Skeletal muscle satellite cell (primary cell): Measurements from ENCODE around the gene SYNPO2.

Source experiments
- H3K27me3 ChIP-seq: 2 replicates; pipeline ENCODE4 v1.7.0; 2013; ENCODE audit warnings: low read length; ENCODE audit not compliant: control insufficient read depth, insufficient read depth
- H3K36me3 ChIP-seq: 2 replicates; pipeline ENCODE4 v1.7.0; 2013; ENCODE audit warnings: mild to moderate bottlenecking, control low read depth, low read length; ENCODE audit not compliant: insufficient read depth
- H3K4me1 ChIP-seq: 2 replicates; pipeline ENCODE4 v1.7.0; 2013; ENCODE audit warnings: low read length; ENCODE audit not compliant: control insufficient read depth, insufficient read depth
- H3K4me2 ChIP-seq: 2 replicates; pipeline ENCODE4 v1.7.0; 2013; ENCODE audit warnings: mild to moderate bottlenecking, low read length
- H3K4me3 ChIP-seq: 2 replicates; pipeline ENCODE4 v1.7.0; 2013; ENCODE audit warnings: low read length
- H3K9ac ChIP-seq: 2 replicates; pipeline ENCODE4 v1.7.0; 2013; ENCODE audit warnings: mild to moderate bottlenecking, low read depth, low read length, moderate library complexity
- H3K9me3 ChIP-seq: replicated peaks from 2 replicates; pipeline ENCODE4 v1.7.0; 2013; ENCODE audit warnings: mild to moderate bottlenecking, control low read depth, low read length

SYNPO2 gene

DNA sequence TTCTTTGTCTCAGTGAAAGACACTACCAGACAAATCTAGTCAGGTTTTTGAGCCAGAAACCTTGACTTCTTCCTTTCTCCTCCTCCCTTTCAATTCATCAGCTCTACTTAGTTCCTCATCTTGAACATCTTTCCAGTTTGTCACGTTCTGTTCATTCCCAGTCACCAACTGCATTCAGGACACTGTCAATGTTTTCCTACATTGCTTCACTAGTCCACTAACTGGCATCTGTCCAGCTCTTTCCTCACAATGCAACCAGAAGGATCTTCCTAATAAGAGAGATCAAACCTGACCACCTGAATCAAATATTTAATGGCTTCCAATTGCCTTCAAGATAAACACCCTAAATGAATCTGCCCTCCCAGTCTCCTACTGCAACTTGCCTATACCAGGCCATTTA, 52.5 kb downstream of the SYNPO2 start:
- no peaks in the 10 kb centered on the region for H3K27me3 ChIP-seq
- no peak overlapping the region for H3K4me2 ChIP-seq
- H3K4me1 ChIP-seq, result peaks cover 16% of the 10 kb centered on the region
- no peaks in the 10 kb centered on the region for H3K36me3 ChIP-seq
- no peaks in the 10 kb centered on the region for H3K9me3 ChIP-seq
- no peak overlapping the region for H3K4me3 ChIP-seq
- H3K9ac ChIP-seq, result no peak overlapping the region

- no peaks in the 10 kb centered on the region for H3K27me3 ChIP-seq
- peaks cover 16% of the 10 kb centered on the region for H3K4me1 ChIP-seq
Observed at GRCh38 chr4:118941799-118942198, 53.1 kb downstream of the SYNPO2 start.

GRCh38 chr4:118942465-118942864, 53.8 kb downstream of the SYNPO2 start:
- Histone ChIP-seq H3K9ac (no peak overlapping the region), H3K9me3 (no peaks in the 10 kb centered on the region), H3K4me3 (no peak overlapping the region), H3K4me1 (peaks cover 16% of the 10 kb centered on the region), H3K27me3 (no peaks in the 10 kb centered on the region), H3K36me3 (no peaks in the 10 kb centered on the region), H3K4me2 (no peak overlapping the region)

More at GRCh38 chr4:118941799-118942198, 53.1 kb downstream of the SYNPO2 start:
- H3K4me2 ChIP-seq, result no peak overlapping the region
- no peak overlapping the region for H3K4me3 ChIP-seq
- no peak overlapping the region for H3K9ac ChIP-seq
- no peaks in the 10 kb centered on the region for H3K36me3 ChIP-seq
- H3K9me3 ChIP-seq, result no peaks in the 10 kb centered on the region

- H3K27me3 ChIP-seq, result no peaks in the 10 kb centered on the region
- H3K36me3 ChIP-seq, result no peaks in the 10 kb centered on the region
- no peaks in the 10 kb centered on the region for H3K9me3 ChIP-seq
- no peak overlapping the region for H3K4me2 ChIP-seq
- H3K4me3 ChIP-seq, result no peak overlapping the region
- peaks cover 3% of the 10 kb centered on the region for H3K4me1 ChIP-seq
- H3K9ac ChIP-seq, result no peak overlapping the region
Observed at GRCh38 chr4:118947095-118947494, 58.4 kb downstream of the SYNPO2 start.

- H3K4me1 ChIP-seq, result no peaks in the 10 kb centered on the region
- no peaks in the 10 kb centered on the region for H3K27me3 ChIP-seq
- H3K36me3 ChIP-seq, result no peaks in the 10 kb centered on the region
- H3K4me2 ChIP-seq, result no peak overlapping the region
- H3K4me3 ChIP-seq, result no peak overlapping the region
- no peak overlapping the region for H3K9ac ChIP-seq
- H3K9me3 ChIP-seq, result no peaks in the 10 kb centered on the region
Observed at GRCh38 chr4:118948545-118949144, 60.0 kb downstream of the SYNPO2 start.

DNA sequence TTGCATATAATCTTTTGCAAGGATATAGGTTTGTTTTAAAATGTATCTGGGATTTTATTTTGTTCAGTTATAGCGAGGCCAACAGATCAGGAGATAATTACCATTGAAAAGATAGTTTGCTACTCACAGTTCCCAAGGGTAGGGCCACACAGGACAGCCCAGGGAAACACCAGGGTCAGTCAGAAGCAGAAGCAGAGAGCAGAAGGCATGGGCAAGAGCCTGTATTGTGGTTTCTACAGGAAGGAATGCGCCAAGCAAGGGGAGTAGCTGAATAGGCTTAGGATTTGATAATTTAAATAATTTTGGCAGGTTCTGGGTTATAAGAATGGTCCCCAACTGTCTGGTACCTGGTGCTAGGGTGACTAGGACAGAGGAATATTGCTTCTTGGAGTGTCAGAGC, 61.6 kb downstream of the SYNPO2 start:
- Histone ChIP-seq H3K4me3 (no peak overlapping the region), H3K9me3 (no peaks in the 10 kb centered on the region), H3K4me1 (no peaks in the 10 kb centered on the region), H3K27me3 (no peaks in the 10 kb centered on the region), H3K9ac (no peak overlapping the region), H3K36me3 (no peaks in the 10 kb centered on the region), H3K4me2 (no peak overlapping the region)

- Histone ChIP-seq H3K4me3 (no peak overlapping the region), H3K36me3 (no peaks in the 10 kb centered on the region), H3K4me2 (no peak overlapping the region), H3K4me1 (no peaks in the 10 kb centered on the region), H3K27me3 (no peaks in the 10 kb centered on the region), H3K9ac (no peak overlapping the region), H3K9me3 (no peaks in the 10 kb centered on the region)
Observed at GRCh38 chr4:118950929-118951570, 62.4 kb downstream of the SYNPO2 start.

GRCh38 chr4:118953276-118953675, 64.6 kb downstream of the SYNPO2 start:
- Histone ChIP-seq H3K9me3 (no peaks in the 10 kb centered on the region), H3K27me3 (no peaks in the 10 kb centered on the region), H3K36me3 (no peaks in the 10 kb centered on the region), H3K4me2 (no peak overlapping the region), H3K9ac (no peak overlapping the region), H3K4me1 (no peaks in the 10 kb centered on the region), H3K4me3 (no peak overlapping the region)

DNA sequence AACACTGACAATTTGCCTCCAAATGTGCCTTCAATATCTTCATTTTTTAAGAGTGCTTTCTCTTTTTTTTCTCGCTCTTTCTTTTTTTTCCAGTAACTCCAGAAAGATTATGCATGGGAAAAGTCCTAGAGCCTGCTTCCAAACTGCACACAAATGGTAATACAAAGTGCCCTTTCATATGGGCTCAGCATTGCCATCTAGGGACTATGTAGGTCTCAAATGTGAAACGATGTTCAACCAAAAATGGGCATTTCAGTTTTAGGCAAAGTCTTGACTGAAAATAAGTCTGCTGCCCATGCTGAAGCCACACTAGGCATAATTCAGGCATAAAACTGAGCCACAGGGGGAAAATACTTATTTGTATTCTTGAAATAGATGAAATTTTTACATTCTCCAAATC, 65.6 kb downstream of the SYNPO2 start:
- no peaks in the 10 kb centered on the region for H3K4me1 ChIP-seq
- H3K4me3 ChIP-seq, result no peak overlapping the region
- no peaks in the 10 kb centered on the region for H3K9me3 ChIP-seq
- no peaks in the 10 kb centered on the region for H3K36me3 ChIP-seq
- H3K4me2 ChIP-seq, result no peak overlapping the region
- no peaks in the 10 kb centered on the region for H3K27me3 ChIP-seq
- H3K9ac ChIP-seq, result no peak overlapping the region

DNA sequence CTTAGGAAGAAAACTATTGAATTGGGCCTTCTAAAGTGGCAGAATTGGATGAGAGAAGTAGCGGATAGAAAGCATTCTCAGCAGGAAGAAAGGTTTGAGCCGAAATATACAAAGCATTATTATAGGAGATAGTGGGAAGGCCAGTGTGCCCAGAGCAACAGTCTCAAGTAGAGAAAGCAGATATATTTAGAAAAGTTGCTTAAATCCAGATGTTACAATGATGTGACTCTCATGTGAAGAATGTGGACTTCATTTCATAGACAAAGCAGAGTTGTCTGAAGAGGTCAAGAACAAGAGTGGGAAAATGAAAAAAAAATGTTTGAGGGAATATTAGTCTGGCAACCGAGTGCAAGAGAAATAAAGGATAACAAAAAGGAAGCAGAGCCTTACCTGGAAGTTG, 66.9 kb downstream of the SYNPO2 start:
- no peaks in the 10 kb centered on the region for H3K4me1 ChIP-seq
- H3K36me3 ChIP-seq, result no peaks in the 10 kb centered on the region
- H3K9ac ChIP-seq, result no peak overlapping the region
- H3K4me2 ChIP-seq, result no peak overlapping the region
- H3K27me3 ChIP-seq, result no peaks in the 10 kb centered on the region
- H3K4me3 ChIP-seq, result no peak overlapping the region
- H3K9me3 ChIP-seq, result no peaks in the 10 kb centered on the region

GRCh38 chr4:118957722-118958445, 69.2 kb downstream of the SYNPO2 start:
- Histone ChIP-seq H3K27me3 (no peaks in the 10 kb centered on the region), H3K9me3 (no peaks in the 10 kb centered on the region), H3K4me3 (no peak overlapping the region), H3K4me1 (no peaks in the 10 kb centered on the region), H3K36me3 (no peaks in the 10 kb centered on the region), H3K9ac (no peak overlapping the region), H3K4me2 (no peak overlapping the region)

DNA sequence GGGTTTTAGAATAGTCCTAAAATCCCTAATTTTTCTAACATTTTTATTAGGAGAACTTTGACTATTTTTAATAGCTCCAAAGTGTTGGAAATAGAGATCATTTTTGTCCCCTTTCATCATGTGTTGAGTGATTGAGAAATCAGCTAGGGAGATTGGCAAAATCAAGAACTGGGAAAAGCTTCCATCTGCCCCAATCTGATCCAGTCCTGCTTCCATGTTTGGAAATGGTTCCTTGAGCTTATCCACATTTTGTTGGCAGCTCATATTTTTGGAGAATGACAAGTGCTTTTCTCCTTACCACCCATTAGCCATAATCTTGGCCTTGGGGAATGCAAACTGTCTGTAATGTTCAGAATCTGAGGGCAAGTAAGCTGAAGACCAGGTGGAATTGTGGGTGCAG, 73.9 kb downstream of the SYNPO2 start:
- Histone ChIP-seq H3K36me3 (no peaks in the 10 kb centered on the region), H3K4me3 (no peak overlapping the region), H3K27me3 (no peaks in the 10 kb centered on the region), H3K9me3 (no peaks in the 10 kb centered on the region), H3K9ac (no peak overlapping the region), H3K4me2 (no peak overlapping the region), H3K4me1 (peaks cover 7% of the 10 kb centered on the region)
